ENCODE data around the gene POTEM.
"Not testable (repeated sequence)": the region's sequence is repeated elsewhere in the genome, so short reads cannot be mapped to it uniquely, and the experiment has no call there.

The POTEM gene

DNA sequence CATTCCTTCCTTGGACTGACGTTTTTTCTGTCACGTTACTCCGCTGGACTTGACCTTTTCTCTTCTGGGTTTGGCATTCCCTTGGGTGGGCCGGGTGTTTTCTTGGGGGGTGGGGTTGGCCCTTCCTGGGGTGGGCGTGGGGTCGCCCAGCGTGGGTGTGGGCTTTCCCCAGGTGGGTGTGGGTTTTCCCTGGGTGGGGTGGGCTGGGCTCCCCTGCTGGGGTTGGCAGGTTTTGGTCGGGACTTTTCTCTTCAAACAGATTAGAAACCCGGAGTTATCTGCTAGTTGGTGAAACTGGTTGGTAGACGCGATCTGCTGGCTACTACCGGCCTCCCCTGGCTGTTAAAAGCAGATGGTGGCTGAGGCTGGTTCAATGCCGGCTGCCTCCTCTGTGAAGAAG is at the start of gene POTEM:
Gene POTEM, plus strand, starts transcription at position 301 of the 400 bp plus-strand sequence. Its CDS starts 52 bp downstream, at position 353.
- FAIRE-seq = not testable (repeated sequence)

- FAIRE-seq = not testable (repeated sequence)
Observed at GRCh38 chr14:18918345-18918744, 48.9 kb upstream of the POTEM start.

DNA sequence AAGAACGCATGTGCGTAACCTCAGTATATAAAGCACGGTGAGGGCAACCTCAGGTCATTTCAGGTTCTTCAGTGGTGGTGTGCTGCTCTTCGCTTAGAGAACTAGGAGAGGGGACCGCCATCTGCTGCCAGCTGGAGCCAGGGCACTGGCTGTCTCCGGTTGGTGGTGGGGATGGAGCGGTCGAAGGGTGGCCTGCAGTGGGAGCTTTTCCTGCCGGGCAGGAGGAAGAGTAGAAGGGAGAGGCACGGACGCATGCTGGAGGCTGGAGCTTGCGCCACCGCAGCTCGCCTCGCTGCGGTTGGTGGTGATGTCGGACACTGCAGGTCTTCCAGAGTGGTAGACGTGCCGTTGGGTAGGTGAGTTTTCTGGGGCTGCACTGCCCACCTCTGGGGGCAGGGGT is 47.2 kb upstream of the POTEM start:
- not testable (repeated sequence) for FAIRE-seq

- FAIRE-seq = not testable (repeated sequence)
Observed at GRCh38 chr14:18921055-18921701, 46.1 kb upstream of the POTEM start.

GRCh38 chr14:18936848-18937247 is 30.4 kb upstream of the POTEM start:
- FAIRE-seq = not testable (repeated sequence)

DNA sequence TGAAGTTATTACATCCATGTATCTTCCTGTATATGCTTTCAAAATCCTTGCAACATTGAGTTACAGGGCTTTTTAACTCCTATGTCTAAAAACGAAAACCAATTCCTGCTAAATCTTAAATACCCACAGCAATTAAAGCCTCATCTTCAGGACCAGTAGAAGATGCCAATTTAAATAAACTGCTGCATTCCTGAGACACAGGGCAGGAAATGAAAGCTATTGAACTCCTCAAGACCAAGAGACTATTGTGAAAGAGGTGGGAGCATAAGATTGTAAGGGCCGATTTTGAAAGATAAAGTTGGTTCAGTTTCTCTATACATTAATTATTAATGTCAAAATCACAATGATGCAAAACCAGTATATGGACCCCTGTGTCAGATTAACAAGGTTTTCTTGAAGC is 28.5 kb upstream of the POTEM start:
- not testable (repeated sequence) for FAIRE-seq

- FAIRE-seq = not testable (repeated sequence)
Observed at GRCh38 chr14:18949939-18950338, 17.3 kb upstream of the POTEM start.

DNA sequence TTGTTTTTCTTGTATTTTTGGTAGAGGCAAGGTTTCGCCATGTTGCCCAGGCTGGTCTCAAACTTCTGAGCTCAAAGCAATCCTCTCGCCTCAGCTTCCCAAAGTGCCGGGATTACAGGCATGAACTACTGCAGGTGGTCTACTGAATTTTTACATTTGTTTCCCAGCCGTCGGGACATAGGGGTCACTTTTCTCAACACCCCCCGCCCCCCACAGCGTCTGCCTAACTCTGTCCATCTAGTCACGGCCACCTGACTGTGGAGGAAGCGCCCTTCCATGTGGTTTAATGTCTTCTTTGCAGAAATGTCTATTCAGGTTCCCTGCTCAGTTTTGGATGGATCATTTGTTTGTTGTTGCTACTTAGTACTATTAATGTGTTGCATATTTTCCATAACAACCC is 14.1 kb upstream of the POTEM start:
- FAIRE-seq = not testable (repeated sequence)

DNA sequence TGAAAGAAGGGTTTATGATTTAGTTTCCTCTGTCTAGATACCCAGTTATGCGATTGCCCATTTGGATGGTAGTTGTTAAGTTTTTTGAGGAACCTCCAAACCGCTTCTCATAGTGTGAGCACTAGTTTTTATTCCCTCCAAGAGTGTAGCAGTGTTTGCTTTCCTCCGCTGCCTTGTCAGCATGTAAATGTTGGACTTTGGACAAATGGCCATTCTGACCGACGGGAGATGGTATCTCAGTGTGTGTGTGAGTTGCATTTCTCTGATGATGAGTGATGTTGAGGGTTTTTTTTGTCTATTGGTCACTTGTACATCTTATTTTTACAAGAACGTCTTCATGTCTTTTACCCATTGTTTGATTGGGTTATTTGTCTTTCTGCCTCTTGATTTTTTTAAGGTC is 11.4 kb upstream of the POTEM start:
- FAIRE-seq = not testable (repeated sequence)

- not testable (repeated sequence) for FAIRE-seq
Observed at GRCh38 chr14:18961576-18961975, 5.7 kb upstream of the POTEM start.

DNA sequence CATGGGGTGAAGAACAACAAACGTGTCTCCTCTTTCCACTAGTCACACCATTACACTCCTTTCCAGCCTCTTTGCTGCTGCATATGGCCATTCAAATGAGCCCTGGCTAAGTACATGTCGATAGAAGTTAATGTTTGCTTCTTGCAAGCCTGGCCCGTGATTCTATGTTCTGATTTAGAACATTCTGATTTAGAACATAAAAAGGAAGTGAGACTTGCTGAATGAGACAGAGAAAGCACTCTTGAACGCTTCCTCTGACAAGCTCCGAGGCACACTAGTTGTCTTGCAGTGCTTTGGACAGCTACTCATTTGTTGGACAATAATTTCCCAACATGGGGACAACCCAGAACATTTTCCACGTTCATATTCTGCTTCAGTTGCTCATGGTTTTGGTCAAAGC is 5.1 kb upstream of the POTEM start:
- FAIRE-seq = not testable (repeated sequence)

- not testable (repeated sequence) for FAIRE-seq
Observed at GRCh38 chr14:18963276-18963675, 4.0 kb upstream of the POTEM start.

DNA sequence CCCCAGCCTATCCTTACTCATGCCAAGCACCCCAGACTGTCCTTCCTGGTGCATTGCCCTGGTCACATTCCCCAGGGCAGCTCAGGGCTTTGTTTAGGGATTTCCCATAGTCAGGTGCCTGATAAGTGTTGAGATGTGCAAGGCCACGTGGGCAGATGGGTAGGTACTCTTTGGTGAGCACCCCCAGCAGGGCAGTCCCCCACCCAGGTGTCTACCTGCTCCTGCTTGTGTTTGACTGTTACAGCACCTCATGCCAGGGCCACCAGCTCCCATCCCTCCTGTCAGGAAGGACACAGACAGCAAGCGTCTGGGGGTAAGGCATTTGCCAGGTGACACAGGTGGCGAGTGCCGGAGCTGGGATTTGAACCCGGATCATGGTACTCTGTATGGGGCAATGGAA is 2.4 kb upstream of the POTEM start:
- FAIRE-seq = not testable (repeated sequence)

DNA sequence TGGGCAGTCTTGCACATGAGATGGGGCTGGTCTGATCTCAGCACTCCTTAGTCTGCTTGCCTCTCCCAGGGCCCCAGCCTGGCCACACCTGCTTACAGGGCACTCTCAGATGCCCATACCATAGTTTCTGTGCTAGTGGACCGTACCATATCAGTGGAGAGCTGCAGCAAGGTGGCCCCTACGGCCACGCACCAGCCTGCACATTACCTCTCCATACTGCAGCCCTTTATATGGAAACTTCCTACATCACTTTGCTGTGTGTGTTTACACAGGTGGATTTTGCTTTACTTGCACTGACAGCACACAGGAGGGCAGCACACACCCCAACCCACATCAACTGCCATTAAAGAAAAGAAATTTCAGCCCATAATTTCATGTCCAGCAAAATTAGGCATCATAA is 35.3 kb downstream of the POTEM start:
- not testable (repeated sequence) for FAIRE-seq

DNA sequence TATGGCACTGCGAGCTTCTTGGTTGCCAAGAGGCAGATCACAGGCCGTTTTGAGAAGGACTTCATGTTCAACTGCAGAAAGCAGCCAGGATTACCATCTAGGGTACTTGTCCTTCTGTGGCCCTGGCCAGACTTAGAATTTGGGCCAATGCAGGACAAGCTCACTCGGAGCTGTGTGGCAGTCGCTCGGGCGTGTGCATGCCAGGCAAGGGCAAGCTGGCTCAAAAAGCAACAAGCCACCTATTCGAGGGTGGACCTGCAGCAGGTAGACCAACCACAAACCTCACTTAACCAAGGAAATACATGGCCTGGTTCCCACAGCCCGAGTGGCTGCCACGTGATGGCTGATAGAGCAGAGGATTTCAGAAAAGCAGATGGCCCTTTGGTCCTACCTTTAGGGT is 39.3 kb downstream of the POTEM start:
- FAIRE-seq = not testable (repeated sequence)

DNA sequence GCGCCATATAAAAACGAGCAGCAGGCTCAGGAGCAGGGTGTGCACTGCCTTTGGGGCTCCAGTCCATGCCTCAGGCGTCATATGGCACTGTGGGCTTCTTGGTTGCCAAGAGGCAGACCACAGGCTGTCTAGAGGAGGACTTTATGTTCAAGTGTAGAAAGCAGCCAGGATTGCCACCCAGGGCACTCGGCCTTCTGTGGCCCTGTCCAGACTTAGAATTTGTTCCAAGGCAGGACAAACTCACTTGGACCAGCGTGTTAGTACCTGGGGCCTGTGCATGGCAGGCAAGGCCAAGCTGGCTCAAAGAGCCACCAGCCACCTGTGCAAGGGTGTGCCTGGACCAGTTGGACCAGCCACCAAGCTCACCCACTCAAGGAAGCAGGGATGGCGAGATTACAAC is 40.4 kb downstream of the POTEM start:
- FAIRE-seq = not testable (repeated sequence)

DNA sequence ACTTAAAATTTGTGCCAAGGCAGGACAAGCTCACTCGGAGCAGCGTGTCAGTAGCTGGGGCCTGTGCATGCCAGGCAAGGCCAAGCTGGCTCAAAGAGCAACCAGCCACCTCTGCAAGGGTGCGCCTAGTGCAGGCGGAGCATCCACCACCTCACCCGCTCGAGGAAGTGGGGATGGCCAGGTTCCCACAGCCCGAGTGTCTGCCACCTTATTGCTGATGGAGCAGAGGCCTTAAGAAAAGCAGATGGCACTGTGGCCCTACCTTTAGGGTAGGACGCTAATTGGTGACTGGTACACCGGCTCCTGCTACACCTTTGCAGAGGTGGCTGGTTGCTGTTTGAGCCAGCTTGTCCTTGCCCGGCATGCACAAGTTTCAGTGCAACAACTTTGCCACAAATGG is 43.8 kb downstream of the POTEM start:
- FAIRE-seq = not testable (repeated sequence)

- FAIRE-seq = not testable (repeated sequence)
Observed at GRCh38 chr14:19011703-19012102, 44.5 kb downstream of the POTEM start.

DNA sequence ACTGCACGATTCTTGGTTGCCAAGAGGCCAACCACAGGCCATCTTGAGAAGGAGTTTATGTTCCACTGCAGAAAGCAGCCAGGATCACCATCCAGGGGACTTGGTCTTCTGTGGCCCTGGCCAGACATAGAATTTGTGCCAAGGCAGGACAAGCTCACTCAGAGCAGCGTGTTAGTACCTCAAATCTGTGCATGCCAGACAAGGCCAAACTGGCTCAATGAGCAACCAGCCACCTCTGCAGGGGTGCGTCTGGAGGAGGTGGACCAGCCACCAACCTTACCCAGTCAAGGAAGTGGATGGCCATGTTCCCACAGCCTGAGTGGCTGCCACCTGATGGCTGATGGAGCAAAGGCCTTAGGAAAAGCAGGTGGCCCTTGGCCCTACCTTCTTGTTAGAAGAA is 48.0 kb downstream of the POTEM start:
- not testable (repeated sequence) for FAIRE-seq

DNA sequence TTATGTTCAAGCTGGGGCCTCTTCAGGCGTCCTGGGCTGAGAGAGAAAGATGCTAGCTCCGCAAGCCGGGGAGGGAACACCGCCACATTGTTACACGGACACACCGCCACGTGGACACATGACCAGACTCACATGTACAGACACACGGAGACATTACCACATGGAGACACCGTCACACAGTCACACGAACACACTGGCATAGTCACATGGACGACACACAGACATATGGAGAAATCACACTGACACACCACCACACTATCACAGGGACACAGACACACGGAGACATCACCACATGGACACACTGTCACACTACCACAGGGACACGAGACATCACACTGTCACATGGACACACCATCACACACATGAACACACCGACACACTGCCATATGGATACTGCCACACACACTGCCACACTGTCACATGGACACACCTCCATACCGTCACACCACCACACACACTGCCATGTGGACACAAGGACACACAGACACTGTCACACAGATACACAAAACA is 57.9 kb downstream of the POTEM start:
- not testable (repeated sequence) for FAIRE-seq

DNA sequence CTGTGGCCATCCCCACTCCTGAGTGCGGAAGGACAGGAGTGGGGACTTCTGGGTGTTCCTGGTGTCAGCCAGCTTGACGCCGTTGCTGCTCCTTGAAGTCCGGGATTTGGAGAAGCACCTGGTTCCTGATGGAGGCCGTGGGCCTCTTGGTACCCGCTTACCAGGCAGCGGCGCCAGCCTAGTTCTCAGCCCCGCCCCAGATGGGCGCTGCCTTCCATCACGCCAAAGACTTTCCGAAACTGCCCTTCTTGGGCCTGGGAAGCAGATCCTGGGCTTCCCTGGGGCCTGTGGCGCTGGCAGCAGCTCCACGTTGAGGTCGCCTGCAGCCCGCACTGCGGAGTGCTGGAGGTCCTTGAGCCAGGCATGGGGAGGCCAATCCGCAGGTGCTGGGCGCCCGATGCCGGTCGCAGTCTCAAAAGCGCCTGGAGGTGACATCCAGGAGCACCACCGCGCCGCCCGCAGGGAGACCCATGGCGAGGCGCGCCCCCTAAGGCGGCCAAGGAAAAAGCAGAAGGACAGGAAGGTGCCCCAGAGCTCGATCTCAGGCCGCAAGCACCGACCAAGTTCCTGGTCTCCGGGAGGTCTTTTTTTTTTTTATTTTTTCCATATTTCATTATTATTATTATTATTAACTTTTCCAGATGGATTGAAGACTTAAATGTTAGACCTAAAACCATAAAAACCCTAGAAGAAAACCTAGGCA is 59.6 kb downstream of the POTEM start:
- FAIRE-seq = not testable (repeated sequence)

- FAIRE-seq = not testable (repeated sequence)
Observed at GRCh38 chr14:19027895-19028294, 60.7 kb downstream of the POTEM start.

DNA sequence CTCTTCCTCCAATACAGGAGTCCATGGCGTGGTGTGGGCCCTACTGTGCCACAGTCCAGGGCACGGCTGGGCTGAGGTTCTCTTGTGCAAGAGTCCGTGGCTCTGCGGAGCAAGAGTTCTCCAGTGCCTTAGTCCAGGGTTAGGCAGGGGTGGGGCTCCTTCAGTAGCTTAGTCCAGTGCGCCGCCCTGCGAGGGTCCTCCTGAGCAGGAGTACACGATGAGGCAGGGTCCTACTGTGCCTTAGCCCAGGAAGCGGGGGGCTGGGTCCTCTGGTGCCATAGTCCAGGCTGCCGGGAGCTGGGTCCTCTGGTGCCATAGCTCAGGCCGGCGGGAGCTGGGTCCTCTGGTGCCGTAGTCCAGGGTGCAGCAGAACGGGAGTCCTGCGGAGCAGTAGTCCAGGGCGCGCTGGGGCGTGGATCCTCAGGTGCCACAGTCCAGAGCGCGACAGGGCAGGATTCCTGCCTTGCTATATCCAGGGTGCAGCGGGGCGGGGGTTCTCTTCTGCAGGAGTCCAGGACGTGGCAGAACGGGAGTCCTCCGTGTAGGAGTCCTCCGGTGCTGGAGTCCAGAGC is 69.7 kb downstream of the POTEM start:
- FAIRE-seq = not testable (repeated sequence)

Data from colon (tissue), 2 donors.